NCI-H187 (cell line): ENCODE results near the gene ACSL6.

Experiments used
- DNase-seq, 2 experiments: peaks; one replicate each; lab custom pipeline; 2025; lab: John Stamatoyannopoulos, UW

The ACSL6 gene

DNA sequence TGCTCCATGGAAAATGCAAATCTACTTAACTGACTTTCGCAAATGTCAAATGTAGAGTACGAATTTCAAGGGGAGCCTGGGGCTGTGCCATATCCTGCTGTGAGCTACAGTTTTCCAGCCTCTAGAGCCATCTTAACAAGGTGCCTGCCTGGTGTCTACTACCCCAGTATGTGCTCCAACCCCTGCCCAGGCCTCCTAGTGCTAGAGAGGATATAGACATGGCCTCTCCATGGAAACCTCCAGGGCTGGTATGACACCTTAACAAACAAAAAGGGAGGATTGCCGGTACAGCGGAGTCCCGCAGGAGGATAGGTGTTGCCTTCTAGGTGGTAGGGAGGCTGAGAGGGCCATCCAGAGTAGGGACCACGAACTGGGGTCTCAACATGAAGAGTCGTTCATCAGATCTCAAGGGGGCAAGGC lies 35.4 kb upstream of the ACSL6 start:
- DNase-seq = no peak

DNA sequence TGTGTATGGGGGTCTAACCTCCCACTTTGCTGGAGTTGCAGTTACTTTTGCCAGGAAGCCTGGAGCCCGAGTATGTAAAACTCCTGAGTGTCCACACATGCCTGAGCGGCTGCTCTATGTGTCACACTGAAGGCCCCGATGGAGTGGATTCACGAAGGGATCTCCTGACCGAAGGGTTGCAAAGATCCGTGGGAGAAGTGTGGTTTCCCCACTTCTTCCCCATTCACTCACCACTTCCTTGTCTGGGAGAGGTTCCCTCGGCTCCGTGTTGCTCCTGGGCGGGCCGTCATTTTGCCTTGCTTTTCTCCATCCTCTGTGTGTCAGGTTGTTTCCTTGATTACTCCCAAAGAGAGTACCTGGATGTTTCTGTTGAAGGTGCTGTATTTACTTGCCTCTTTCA lies 32.7 kb upstream of the ACSL6 start:
- no peak for DNase-seq

DNA sequence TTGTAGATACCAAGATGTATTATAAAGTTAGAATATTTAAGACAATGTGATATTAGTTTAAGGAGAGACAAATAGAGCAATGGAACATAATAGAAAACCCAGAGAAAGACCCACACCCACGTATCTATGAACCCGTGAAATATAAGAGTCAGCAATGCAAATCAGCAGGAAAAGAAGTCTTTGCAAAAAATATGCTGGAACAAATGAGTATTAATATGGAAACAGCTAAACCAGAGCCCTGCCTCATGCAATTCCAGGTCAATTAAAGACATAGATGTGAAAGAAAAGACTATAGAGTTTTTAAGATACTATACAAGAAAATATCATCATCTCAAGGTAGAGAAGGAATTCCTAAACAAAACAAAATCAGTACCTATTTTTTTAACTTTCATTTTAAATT lies 25.9 kb upstream of the ACSL6 start:
- no peak for DNase-seq

DNA sequence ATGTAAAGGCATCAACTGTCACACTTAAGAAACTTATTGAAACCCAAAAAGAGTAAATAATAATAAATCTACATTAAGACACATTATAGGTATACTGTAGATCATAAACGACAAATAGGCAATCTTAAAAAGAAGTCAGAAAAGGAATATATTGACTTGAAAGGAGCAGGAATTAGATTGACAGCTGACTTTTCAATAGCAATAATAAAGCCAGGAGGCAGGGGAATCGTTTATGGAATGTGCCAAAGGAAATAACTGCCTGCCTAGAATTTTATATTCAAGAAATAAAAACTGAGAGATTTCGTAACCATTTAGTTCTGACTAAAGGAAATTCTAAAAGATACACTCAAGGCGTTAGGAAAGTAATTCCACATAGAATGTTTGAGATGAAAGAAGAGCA lies 21.7 kb upstream of the ACSL6 start:
- no peak for DNase-seq

DNA sequence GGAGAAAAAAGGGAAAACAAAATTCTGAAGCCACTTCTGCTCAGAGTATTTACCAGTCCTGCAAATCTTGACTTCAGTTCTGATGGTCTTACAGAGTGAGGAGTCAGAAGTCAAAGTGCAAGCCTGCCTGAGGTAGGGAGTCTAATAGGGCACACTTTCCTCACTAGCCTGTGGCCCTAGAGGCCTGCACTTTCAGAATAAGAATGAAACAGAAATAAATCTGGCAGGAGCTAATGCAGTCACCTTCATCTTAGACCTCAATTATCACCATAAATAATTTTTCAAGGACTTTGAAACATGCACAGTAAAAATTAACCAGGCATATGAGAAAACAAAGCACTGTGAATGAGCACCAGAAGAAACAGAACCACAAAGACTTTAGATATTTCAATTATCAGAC lies 20.7 kb upstream of the ACSL6 start:
- DNase-seq = no peak

DNA sequence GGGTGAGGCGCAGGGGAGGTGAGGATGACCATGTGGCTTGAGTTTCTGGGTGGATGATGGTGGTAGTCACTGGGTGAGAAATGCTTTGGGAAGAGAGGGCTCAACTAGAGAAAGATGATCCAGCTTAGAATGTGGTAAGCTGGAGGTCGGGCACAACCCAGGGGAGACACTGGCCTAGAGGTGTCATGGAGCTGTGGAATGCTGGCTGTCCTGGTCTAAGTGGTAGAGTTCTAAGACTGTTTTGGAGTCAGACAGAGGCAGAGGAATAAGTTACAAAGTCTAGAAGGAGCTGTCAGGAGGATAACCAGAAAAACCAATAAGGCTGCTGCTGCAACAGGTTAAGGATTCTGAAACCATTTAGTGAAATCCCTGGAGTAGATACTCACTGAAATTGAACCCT lies 19.2 kb upstream of the ACSL6 start:
- no peak for DNase-seq

DNA sequence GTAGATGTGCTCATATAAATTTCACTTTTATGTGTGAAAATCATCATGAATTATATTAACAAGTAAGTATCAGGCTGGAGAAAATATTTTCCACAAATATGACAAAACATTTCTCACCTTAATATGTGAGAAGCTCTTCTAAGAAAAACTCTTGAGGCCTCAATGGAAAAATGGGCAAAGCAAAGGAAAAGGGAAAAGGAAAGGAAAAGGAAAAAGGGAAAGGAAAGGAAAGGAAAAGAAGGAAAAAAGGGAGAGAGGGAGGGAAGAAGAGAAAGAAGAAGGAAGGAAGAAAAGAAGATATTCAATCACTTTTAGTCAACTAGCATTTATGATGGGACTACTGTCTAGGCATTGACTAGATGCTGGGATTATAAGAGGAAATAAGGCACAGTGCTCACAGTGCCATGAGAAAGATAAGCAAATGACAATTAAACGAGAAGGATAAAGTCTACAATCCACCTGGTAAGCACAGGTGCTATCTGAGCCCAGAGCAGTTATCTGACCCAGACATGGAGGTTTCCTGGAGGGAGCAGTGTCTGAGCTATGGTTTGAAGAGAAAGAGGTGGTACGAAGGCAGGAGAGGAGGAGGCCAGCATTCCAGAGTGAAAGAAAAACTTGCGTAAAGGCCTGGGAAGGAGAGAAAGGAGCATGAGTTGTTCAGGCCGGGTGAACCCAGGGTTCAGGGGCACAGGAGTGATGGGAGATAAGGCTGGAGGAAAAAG lies 18.3 kb upstream of the ACSL6 start:
- DNase-seq = no peak

DNA sequence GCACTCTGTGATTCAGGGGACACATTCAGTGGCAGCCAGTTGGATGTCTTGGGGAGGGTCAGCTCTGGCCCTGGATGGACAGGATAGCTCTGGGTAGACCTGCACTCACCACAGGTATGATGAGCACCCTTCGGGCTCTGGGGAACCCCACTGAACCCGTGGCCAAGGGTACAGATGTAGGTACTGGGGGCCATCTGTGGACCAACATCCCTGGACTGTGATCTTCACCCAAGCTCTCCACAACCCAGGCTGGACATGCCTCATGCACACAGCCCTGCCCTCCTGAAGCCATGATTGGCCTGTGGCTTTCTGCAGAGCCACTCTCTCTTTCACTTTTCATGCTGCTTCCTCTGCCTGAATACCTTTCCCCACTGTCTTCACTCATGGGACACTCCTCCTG lies 15.6 kb upstream of the ACSL6 start:
- no peak for DNase-seq

DNA sequence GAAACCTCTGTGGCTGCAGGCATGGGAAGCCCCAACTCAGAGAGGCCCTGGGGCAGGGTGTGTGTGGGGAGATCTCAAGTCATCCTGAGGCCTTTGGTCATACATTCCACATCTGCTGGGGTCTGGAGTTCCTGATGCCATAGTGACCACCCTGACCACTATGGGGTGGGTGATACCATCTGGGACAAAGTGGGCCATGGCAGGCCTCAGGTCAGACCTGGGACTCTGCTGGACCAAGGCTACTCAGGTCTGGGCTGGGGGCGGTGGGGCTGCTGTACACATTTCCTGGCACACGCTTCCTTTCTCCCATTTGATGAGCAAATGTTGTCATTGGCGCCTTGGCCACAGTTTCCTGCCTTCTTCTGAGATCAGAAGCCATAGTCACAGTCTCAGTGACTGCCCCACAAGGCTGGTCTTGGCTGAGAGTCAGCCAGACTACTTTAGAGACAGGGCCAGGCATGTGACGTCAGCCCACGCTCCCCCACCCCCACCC lies 15.1 kb upstream of the ACSL6 start:
- DNase-seq = no peak

DNA sequence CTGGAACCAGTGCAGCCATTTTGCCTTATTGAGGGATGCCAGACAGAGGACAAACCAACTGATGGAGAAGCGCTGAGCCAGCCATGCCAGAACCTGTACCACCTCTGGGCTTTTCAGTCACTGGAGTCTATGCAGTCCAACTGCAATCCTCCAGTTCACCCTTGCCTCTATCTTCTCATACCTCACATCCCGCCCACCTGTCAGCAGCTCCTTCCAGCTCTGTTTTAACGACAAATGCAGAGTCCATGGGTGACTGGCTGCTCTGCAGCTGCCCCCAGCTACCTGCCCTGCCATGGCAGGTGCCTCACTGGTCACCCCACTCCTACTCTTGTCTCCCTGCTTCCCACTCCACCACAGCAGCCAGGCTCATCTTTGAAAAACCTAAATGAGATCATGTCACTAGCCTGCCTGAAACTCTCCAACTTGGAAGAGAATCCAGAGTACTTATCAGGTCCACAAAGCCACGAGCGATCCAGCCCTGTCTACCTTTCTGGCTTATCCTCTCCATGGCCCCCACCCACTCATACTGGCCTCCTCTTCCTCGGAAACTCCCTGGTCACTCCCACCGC lies 14.0 kb upstream of the ACSL6 start:
- DNase-seq = no peak

DNA sequence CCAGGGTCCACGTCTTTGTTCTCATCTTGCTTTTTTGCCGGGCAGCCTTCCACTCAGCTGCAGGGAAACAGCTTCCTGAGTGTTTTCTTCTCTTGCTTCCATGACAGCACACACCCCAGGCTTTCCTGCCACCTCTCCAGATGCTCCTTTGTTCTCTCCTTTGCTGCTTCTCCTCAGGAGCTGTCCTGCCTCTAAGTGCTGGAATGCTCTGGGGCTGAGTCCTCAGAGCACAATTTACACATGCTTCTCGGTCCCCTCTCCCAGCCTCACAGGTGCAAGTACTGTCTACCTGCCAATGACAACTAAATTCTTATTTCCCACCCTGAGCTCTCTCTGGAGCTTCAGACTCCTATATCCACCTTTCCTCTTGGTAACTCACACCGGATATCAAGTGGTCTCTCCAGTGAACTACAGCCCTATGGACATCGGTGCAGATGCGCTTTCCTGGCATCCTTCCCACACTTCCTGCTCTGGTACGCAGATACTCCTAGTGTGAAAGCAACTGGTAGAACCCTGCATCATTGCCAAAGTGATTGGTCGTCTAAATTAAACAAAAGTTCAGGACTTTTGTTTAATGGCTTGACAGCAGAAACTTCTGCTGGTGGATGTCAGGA lies 13.4 kb upstream of the ACSL6 start:
- no peak for DNase-seq

DNA sequence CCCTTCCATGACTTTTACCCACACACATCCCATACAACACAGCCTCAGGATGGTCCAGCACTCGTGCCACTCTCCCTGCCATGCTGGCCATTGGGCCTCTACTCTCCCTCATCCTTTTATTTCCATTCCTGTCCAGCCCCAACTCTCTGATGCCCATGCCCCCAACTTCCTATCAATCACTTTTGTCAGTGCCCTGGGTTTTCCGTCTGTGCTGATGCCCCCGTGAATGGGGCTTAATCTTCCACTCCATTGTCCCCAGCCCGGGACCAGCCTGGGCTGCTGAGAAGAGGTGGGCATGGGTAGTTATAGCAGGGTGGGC lies 12.6 kb upstream of the ACSL6 start:
- no peak for DNase-seq

DNA sequence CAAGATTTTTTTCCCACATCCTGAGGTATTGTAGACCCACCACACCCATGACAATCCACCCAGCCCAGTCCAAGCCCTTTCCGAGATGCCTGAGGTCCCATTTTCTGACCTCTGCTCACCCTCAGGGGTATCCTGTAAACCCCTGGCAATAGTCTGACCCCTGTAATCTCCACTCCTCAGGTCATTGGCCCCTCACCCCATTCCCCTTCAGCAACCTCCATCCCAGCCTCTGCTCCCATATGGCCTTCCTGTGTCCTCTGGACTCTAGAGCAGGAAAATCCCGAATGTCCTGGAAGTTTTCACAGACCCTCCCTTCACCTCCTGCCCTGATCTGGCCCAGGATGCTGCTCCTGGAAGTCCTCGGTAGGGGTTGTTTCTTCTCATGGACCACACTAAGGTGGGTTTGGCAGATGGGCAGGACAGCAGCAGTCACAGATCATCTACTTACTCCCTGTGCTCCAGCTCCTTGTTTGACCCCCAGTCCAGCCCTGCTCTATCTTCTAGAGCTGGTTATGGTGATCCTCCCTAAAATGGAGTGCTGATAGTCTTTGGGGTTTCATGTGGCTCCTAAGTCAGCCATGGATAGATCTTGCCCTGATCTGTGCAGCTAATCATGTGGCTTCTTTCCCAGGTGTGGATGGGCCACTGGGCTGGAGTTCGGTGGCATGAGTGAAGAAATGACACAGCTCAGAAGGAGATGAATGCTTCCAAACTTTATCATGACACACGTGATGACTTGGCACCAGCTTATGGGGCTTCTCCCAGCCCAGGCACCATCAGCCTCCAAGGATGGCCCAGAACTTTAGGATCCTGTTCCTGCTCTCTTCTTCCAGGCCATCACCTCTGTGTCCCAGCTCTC lies 12.0 kb upstream of the ACSL6 start:
- DNase-seq = no peak

DNA sequence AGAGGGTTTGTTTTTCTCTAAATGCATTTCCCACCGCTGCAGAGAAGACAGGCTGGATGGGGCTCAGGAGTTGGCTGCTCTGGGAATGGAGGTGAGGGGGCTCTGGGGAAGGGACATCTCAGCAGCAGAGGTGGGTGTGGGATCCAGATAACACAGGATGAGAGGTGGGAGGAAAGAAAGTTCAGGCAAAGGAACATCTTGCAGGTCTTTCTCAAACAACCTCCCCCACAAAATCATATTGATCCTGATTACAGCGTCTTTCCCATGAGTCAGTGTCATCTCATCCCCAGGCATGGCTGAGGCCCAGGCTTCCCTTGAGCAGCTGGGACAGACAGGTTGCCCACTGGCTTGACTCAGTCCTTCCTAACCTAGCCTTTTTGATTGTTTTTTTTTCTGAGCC lies 11.3 kb upstream of the ACSL6 start:
- no peak for DNase-seq

DNA sequence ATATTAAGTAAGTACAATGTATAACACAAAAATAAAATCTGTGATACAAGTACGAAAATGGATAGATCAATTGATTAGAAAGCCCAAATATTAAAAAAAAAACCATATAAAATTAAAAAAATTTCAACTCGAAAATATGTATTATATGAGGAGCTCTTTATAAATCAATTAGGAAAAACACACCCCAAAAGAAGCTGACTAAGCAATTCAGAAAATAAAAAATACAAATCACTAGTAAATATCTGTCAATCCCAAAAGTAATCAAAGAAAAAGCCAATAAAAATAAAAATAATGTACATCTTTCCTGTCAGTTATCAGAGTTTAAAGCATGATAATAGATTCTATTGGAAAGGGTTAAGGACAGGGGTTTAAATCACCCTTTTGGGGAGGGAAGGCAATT lies 10.2 kb upstream of the ACSL6 start:
- DNase-seq = no peak

DNA sequence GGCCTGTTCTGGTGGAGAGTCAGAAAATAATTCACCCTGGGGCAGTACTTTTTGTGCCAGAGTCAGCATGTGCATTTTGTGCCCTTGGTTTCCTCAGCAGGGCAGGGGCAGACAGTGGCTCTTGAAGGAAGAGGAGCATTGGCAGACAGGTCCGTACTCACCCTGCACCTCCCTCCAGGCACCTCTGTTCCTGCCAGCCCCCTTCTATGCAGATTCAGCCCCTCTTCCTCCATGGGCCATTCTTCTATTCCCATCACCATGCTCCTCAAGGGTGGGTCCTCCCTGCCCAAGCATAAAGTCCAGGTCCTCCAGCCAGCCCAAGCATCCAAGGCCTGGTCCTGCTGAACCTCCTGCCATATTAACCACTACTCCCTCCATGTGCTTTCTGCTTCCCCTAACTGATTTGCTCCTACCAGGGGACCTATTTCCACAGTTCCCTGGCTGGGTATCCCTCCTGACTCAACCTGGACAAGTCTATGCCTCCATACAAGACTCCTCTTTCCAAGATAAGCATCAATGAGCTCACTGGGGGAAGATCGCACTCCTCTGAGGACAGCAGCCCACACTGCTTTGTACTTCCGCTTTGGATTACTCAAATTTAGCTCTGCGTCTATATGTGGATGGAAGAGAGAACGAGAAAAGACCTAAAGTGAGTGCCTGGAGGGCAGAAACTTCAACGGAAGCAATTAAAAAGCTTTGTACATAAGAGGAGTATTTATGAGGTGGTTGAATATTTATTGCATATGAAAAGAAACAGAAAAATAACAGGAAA lies 9.3 kb upstream of the ACSL6 start:
- DNase-seq = no peak

DNA sequence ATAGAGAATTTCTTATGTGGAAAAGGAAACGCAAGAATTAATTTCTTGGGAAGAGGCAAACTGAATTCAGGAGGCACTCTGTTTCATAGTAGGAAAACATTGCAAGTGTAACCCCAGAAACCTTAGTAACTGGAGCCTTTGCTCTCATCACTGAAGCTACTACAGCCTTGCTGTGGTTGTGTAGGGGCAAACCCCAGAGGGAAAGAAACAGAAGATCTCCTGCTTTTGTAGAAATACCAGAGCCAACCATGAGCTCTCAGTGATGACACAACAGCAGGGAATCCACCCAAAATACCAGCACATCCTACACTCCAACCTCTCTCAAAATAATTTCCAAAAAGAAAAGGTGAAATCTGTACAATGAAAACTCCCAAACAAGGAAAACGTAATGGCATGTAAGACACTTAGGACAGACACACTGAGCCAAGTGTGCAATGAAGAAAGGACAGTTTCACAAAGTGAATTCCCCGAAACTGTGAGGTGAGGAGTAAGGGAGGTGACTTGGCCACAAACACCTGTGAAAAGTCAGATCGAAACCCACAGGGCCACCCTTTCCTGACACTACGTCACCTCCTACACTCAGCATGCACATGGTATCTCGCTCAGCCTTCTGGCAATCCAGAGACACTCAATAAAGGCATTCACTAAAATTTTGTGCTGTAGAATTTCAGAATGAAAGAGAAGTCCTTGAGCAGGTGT lies 8.5 kb upstream of the ACSL6 start:
- DNase-seq = no peak

DNA sequence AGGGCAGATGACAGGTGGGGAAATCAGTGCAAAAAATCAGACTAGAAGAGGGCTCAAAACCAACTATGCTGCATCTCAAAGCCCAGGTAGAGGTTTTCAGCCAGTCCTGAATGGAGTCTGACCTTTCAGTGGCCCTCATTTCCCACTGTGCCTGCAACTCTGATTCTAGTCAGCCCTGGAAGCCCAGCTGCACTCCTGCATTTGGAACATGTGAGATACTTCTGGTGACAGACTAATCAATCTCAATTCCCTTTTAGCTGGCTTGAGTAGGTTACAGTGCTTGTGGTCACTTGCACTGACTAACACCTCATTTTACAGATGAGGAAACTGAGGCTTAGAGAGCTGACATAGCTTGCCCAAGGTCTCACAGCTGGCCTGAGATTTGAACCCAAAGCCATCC lies 7.9 kb upstream of the ACSL6 start:
- no peak for DNase-seq

DNA sequence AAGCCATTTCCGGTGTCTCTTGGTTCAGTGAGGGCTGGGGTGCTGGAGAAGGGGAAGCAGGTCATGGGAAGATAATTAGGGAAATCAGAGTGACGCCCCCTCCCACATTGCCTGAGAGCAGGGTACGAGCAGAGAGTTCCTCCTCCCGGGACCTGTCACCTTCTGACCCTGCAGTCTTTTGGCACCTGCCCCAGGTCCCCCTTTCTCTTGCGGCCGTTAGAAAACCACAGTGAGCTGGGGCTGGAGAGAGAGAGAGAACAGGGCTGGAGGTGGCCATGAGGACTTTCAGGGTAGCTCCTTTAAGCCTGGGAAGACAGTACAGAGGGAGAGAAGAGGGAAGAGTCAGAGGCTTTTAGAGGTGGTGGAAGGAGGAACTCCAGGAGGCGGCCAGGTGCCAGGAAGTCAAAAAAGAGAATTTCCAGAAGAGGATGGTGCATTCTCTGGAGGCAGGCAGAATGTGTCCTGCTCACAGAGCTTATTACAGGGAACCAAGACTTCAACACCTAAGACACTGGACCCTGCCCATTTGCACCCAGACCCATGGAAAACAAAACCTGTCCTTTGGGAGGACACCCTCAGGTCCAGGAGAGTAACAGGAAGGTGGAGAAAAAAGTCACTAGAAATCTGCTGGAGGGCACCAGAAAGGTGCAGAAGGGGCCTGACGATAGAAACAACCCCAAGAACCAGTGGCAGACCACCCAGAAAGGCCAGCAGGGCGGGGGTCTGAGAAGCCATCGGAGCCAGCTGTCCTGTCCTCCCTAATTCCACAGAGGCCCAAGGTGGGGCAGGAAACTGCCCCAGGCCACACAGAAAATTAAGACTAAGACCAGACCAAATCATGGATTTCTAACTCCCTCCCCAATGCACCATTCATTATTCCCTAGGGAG lies 6.5 kb upstream of the ACSL6 start:
- DNase-seq = no peak

DNA sequence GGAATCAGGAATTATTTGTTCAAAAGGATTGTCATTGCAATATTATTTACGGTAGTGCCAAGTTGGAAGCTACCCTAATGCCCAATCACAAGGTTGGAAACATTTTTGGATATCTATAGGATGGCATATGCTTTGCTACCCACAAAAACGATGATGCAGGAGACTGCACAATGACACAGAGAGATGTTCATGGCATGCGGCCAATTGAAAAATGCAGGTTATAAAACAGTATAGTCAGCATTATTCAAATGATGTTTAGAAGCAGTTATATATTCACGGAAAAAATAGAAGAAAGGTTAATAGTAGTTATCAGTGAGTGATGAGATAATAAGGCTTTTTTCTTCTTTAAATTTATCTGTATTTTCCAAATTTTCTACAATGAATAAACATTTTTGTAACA lies 5.9 kb upstream of the ACSL6 start:
- no peak for DNase-seq
